ENCODE data around the gene RERE.

The RERE gene

DNA sequence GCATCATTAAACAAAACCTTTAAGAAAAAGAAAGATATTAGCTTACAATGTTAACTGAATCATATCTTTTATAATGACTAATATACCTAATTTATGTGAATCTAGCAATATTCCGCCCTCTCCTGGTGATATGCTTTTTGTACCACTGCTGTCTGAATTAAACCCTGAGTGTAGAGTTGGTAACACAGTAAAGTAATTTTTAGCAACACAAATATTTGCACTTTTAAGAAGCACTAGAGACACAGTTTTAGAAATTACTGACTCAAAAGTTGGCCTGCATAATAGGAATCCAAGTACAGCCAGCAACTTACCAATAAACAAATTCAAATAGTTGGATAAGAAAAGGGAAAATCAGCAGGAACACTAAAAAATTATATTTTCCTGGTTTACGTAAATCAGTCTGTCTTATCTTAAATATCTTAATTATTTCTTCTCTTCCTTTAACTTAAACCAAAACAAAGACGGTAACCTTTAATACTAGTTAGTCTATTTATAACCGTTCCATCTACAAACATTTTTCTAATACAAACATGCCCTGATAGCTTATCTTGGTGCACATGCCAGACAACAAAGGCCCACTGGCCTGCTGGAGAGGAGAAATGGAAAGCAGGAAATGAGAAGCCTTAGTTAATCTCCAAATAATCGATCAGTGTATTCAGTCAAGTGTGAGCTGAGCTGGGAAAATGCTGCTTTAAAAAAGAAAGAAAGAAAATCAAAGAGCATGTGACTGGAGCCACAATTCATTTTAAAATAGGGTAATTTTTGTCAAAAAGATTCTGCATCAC is 246.0 kb downstream of the RERE start:
- peak; percentile 55 for DNase-seq (ENCODE audit: low read depth, low spot score)
- no peaks in the 10 kb centered on the region for H3K36me3 ChIP-seq (ENCODE audit: insufficient read depth, low read length)
- peak overlapping the region; percentile 73 for H3K9ac ChIP-seq (ENCODE audit: insufficient read length)
- peak overlapping the region; percentile 61 for H3K4me3 ChIP-seq
- peak overlapping the region; percentile 95 for H3K27ac ChIP-seq
- TF ChIP-seq EZH2 (IDR thresholded peaks at IDR 0.05) (no peak), POLR2AphosphoS5 (IDR thresholded peaks at IDR 0.05; ENCODE audit: borderline replicate concordance, low read depth, low read length) (no peak), FOXP2 (optimal IDR thresholded peaks at IDR 0.05; ENCODE audit: control extremely low read depth, extremely low read length, insufficient read depth) (no peak)
- no peaks in the 10 kb centered on the region for H3K9me3 ChIP-seq (ENCODE audit: low read depth, low read length)

GRCh38 chr1:8570465-8570864 is 247.0 kb downstream of the RERE start:
- H3K27ac ChIP-seq, result peak overlapping the region; percentile 95; the same call in 1 of the 2 replicates
- DNase-seq (ENCODE audit: low read depth, low spot score), result no peak
- no peaks in the 10 kb centered on the region for H3K36me3 ChIP-seq (ENCODE audit: insufficient read depth, low read length)
- no peaks in the 10 kb centered on the region for H3K9me3 ChIP-seq (ENCODE audit: low read depth, low read length)
- no peak overlapping the region for H3K4me3 ChIP-seq
- H3K9ac ChIP-seq (ENCODE audit: insufficient read length), result no peak overlapping the region
- TF ChIP-seq EZH2 (IDR thresholded peaks at IDR 0.05) (no peak), FOXP2 (optimal IDR thresholded peaks at IDR 0.05; ENCODE audit: control extremely low read depth, extremely low read length, insufficient read depth) (no peak)

DNA sequence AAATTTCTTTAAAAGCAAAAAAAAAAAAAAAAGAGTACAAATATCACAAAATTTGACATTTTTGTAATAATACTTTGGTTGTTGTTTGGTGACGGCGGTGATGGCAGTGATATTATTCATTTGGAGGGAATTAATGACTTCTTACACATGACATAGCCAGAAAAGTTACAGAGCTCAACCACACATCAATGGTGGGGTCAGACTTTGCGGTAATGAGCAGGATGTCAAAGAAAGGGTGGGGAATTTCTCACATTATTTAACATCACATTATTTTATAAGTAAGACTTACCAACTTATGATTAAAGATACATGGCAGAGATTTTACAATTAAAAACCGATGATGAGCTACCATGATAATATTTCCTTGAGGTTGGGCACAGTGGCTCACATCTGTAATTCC is 248.2 kb downstream of the RERE start:
- no peak overlapping the region for H3K9ac ChIP-seq (ENCODE audit: insufficient read length)
- no peak for DNase-seq (ENCODE audit: low read depth, low spot score)
- H3K27ac ChIP-seq, result no peak overlapping the region
- no peak overlapping the region for H3K4me3 ChIP-seq
- TF ChIP-seq POLR2AphosphoS5 (IDR thresholded peaks at IDR 0.05; ENCODE audit: borderline replicate concordance, low read depth, low read length) (no peak), FOXP2 (optimal IDR thresholded peaks at IDR 0.05; ENCODE audit: control extremely low read depth, extremely low read length, insufficient read depth) (no peak), EZH2 (IDR thresholded peaks at IDR 0.05) (no peak)
- H3K9me3 ChIP-seq (ENCODE audit: low read depth, low read length), result no peaks in the 10 kb centered on the region
- no peaks in the 10 kb centered on the region for H3K36me3 ChIP-seq (ENCODE audit: insufficient read depth, low read length)

DNA sequence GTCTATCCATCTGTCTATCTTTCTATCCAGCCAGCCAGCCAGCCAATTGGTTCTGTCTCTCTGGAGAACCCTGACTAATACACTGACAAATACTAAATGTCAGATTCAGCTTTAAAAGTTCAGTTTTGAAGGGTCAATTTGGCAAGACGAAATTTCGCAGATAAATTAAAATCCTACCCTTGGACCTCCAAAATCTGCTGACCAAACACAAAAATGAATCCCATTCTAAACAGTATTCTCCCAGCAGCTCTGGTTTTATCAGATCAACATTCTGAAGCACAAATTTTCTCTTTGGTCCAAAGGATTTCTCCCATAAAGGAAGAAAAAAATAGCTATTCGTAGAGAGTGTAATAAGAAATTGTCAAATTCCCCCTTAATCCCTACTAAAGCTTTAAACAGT is 248.6 kb downstream of the RERE start:
- H3K27ac ChIP-seq, result no peak overlapping the region
- DNase-seq (ENCODE audit: low read depth, low spot score), result no peak
- no peak overlapping the region for H3K4me3 ChIP-seq

DNA sequence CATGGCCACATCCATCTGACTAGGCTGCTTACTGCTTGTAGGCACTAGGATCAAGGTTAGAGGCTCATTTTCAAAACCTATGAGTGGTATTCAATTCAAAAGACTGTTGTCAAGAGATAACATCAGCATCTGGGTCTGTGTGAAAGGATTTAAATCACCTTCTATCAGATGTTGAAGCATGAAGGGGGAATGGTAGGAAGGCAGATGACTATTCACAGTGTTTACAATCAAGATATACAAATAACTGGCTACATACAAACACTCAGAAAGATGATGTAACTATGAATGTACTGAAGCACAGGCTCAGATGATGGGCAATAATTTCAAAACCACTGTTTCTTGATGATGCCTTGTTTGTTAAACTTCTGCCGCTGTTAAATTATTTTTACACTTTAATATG is 250.3 kb downstream of the RERE start:
- no peak for TF ChIP-seq FOXP2 (optimal IDR thresholded peaks at IDR 0.05; ENCODE audit: control extremely low read depth, extremely low read length, insufficient read depth)
- TF ChIP-seq POLR2AphosphoS5 (IDR thresholded peaks at IDR 0.05; ENCODE audit: borderline replicate concordance, low read depth, low read length), result no peak
- TF ChIP-seq EZH2 (IDR thresholded peaks at IDR 0.05), result no peak
- H3K36me3 ChIP-seq (ENCODE audit: insufficient read depth, low read length), result no peaks in the 10 kb centered on the region
- DNase-seq (ENCODE audit: low read depth, low spot score), result no peak
- H3K9ac ChIP-seq (ENCODE audit: insufficient read length), result no peak overlapping the region
- H3K9me3 ChIP-seq (ENCODE audit: low read depth, low read length), result no peaks in the 10 kb centered on the region
- no peak overlapping the region for H3K4me3 ChIP-seq
- H3K27ac ChIP-seq, result no peak overlapping the region

More for the DNA sequence above, 248.6 kb downstream of the RERE start:
- no peaks in the 10 kb centered on the region for H3K36me3 ChIP-seq (ENCODE audit: insufficient read depth, low read length)
- H3K9me3 ChIP-seq (ENCODE audit: low read depth, low read length), result no peaks in the 10 kb centered on the region
- H3K9ac ChIP-seq (ENCODE audit: insufficient read length), result no peak overlapping the region
- no peak for TF ChIP-seq EZH2 (IDR thresholded peaks at IDR 0.05)
- no peak for TF ChIP-seq FOXP2 (optimal IDR thresholded peaks at IDR 0.05; ENCODE audit: control extremely low read depth, extremely low read length, insufficient read depth)
- TF ChIP-seq POLR2AphosphoS5 (IDR thresholded peaks at IDR 0.05; ENCODE audit: borderline replicate concordance, low read depth, low read length), result no peak

DNA sequence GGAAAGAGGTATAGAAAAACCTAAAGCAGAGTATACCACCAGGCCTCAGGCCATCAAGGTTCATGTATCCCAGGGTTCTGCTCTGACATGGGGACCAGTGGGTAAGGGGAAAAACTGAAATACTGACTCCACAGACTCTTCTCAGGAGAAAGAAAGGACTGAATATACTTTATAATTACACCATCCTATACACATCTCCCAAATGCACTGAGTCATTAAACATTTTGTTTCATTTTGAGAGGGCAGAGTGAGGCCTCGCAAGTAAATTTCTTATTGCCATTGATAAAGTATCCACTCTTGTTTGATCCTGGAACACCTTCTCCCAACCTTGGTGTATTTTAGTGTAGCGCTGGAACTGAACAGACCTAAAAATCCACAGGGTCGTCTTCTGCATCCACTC is 251.6 kb downstream of the RERE start:
- no peak overlapping the region for H3K27ac ChIP-seq
- H3K9ac ChIP-seq (ENCODE audit: insufficient read length), result no peak overlapping the region
- no peaks in the 10 kb centered on the region for H3K36me3 ChIP-seq (ENCODE audit: insufficient read depth, low read length)
- H3K4me3 ChIP-seq, result no peak overlapping the region
- DNase-seq (ENCODE audit: low read depth, low spot score), result no peak
- H3K9me3 ChIP-seq (ENCODE audit: low read depth, low read length), result no peaks in the 10 kb centered on the region
- no peak for TF ChIP-seq POLR2AphosphoS5 (IDR thresholded peaks at IDR 0.05; ENCODE audit: borderline replicate concordance, low read depth, low read length)
- TF ChIP-seq FOXP2 (optimal IDR thresholded peaks at IDR 0.05; ENCODE audit: control extremely low read depth, extremely low read length, insufficient read depth), result no peak
- no peak for TF ChIP-seq EZH2 (IDR thresholded peaks at IDR 0.05)

DNA sequence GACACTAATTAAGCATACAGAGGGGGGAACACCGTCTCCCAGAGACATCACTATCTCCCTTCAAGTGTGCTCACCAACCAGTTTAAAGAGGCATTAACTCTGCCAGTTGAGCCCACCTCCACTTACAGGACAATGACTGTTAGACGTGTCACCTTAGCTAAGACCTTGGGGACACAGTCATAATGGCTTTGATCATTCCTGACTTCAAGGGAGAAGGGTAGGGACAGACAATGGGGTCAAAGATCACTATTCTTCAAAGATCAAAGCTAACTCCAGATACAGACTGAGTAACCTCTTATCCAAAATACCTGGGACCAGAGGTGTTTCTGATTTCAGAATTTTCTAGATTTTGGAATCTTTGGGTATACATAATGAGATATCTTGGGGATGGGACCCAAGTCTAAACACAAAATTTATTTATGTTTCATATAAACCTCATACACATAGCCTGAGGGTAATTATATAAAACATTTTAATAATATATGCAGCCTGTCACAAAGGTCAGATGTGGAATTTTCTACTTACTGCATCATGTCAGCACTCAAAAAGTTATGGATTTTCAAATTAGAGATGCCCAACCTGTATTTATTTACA is 253.4 kb downstream of the RERE start:
- H3K27ac ChIP-seq, result peak overlapping the region; percentile 38; the same call in 1 of the 2 replicates
- TF ChIP-seq FOXP2 (optimal IDR thresholded peaks at IDR 0.05; ENCODE audit: control extremely low read depth, extremely low read length, insufficient read depth) (no peak), POLR2AphosphoS5 (IDR thresholded peaks at IDR 0.05; ENCODE audit: borderline replicate concordance, low read depth, low read length) (no peak)
- no peak overlapping the region for H3K4me3 ChIP-seq
- H3K36me3 ChIP-seq (ENCODE audit: insufficient read depth, low read length), result no peaks in the 10 kb centered on the region
- no peak for DNase-seq (ENCODE audit: low read depth, low spot score)
- no peaks in the 10 kb centered on the region for H3K9me3 ChIP-seq (ENCODE audit: low read depth, low read length)
- H3K9ac ChIP-seq (ENCODE audit: insufficient read length), result no peak overlapping the region

GRCh38 chr1:8562881-8563865 is 254.3 kb downstream of the RERE start:
- DNase-seq (ENCODE audit: low read depth, low spot score), result no peak
- H3K4me3 ChIP-seq, result no peak overlapping the region
- TF ChIP-seq FOXP2 (optimal IDR thresholded peaks at IDR 0.05; ENCODE audit: control extremely low read depth, extremely low read length, insufficient read depth) (no peak), POLR2AphosphoS5 (IDR thresholded peaks at IDR 0.05; ENCODE audit: borderline replicate concordance, low read depth, low read length) (no peak), EZH2 (IDR thresholded peaks at IDR 0.05) (no peak)
- no peak overlapping the region for H3K9ac ChIP-seq (ENCODE audit: insufficient read length)
- no peaks in the 10 kb centered on the region for H3K36me3 ChIP-seq (ENCODE audit: insufficient read depth, low read length)
- H3K27ac ChIP-seq, result peak overlapping the region; percentile 38; the same call in 1 of the 2 replicates
- no peaks in the 10 kb centered on the region for H3K9me3 ChIP-seq (ENCODE audit: low read depth, low read length)

All from SK-N-MC (cell line).